BE2C (cell line): ENCODE results near the gene FAM13A.
"Not testable (repeated sequence)": the region's sequence is repeated elsewhere in the genome, so short reads cannot be mapped to it uniquely, and the experiment has no call there.

Source experiments
- DNase-seq: peaks from one replicate; pipeline ENCODE4 v3.0.0-alpha.2; 2020
- H3K27me3 ChIP-seq: fragments of 250-450 bp; sonication (Bioruptor Pico); 2 replicates; pipeline ENCODE4 v1.5.1; 2020; ENCODE audit warnings: mild to moderate bottlenecking
- H3K36me3 ChIP-seq: fragments of 250-450 bp; sonication (Bioruptor Pico); 2 replicates; pipeline ENCODE4 v1.5.1; 2020; ENCODE audit warnings: mild to moderate bottlenecking
- H3K4me1 ChIP-seq: fragments of 250-450 bp; sonication (Bioruptor Pico); 2 replicates; pipeline ENCODE4 v1.5.1; 2020
- H3K4me3 ChIP-seq: 2 replicates; pipeline ENCODE4 v1.5.1; 2011; ENCODE audit warnings: low read depth, low read length
- H3K9me3 ChIP-seq: fragments of 250-450 bp; sonication (Bioruptor Pico); 2 replicates; pipeline ENCODE4 v1.5.1; 2020
- TF ChIP-seq, protein P1 (sequence below): IDR thresholded peaks from 2 replicates; pipeline ENCODE4 v1.5.1; 2012; ENCODE audit warnings: mild to moderate bottlenecking, low read depth, low read length

The FAM13A gene

GRCh38 chr4:89008166-89008565 lies 48.8 kb downstream of the FAM13A start:
- no peaks in the 10 kb centered on the region for H3K9me3 ChIP-seq

GRCh38 chr4:89007338-89007939 lies 49.5 kb downstream of the FAM13A start:
- H3K4me1 ChIP-seq, result peaks cover 2% of the 10 kb centered on the region; the same call in 1 of the 2 replicates
- peaks cover 21% of the 10 kb centered on the region for H3K36me3 ChIP-seq
- H3K27me3 ChIP-seq, result no peaks in the 10 kb centered on the region
- TF ChIP-seq, protein P1, sequence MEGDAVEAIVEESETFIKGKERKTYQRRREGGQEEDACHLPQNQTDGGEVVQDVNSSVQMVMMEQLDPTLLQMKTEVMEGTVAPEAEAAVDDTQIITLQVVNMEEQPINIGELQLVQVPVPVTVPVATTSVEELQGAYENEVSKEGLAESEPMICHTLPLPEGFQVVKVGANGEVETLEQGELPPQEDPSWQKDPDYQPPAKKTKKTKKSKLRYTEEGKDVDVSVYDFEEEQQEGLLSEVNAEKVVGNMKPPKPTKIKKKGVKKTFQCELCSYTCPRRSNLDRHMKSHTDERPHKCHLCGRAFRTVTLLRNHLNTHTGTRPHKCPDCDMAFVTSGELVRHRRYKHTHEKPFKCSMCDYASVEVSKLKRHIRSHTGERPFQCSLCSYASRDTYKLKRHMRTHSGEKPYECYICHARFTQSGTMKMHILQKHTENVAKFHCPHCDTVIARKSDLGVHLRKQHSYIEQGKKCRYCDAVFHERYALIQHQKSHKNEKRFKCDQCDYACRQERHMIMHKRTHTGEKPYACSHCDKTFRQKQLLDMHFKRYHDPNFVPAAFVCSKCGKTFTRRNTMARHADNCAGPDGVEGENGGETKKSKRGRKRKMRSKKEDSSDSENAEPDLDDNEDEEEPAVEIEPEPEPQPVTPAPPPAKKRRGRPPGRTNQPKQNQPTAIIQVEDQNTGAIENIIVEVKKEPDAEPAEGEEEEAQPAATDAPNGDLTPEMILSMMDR, result no peak
- no peak for DNase-seq
- no peaks in the 10 kb centered on the region for H3K9me3 ChIP-seq
- H3K4me3 ChIP-seq, result no peak overlapping the region

More at GRCh38 chr4:89008166-89008565, 48.8 kb downstream of the FAM13A start:
- peaks cover 21% of the 10 kb centered on the region for H3K36me3 ChIP-seq
- TF ChIP-seq, protein P1, result no peak
- no peak overlapping the region for H3K4me3 ChIP-seq
- no peak for DNase-seq
- H3K27me3 ChIP-seq, result no peaks in the 10 kb centered on the region
- H3K4me1 ChIP-seq, result peaks cover 2% of the 10 kb centered on the region; the same call in 1 of the 2 replicates

DNA sequence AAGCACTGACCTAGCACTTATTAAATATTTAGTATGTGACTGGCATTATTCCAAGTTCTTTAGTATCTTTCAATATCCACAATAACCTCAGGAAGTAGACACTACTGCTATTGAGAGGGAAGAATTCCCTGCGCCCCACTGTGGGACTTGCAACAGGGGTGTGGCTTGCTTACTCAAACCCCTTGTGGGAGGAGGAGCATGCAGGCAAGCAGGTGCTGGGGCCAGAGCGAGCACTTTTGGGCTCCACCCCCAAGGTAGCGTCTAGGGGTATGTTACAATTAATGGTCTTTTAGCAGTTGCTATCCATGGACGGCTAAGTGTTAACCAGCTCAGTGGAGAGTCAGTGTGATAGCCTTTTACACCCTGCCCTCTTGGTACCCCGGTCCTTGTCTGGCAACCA lies 50.7 kb downstream of the FAM13A start:
- Histone ChIP-seq H3K27me3 (no peaks in the 10 kb centered on the region), H3K36me3 (peaks cover 21% of the 10 kb centered on the region), H3K9me3 (no peaks in the 10 kb centered on the region), H3K4me3 (no peak overlapping the region), H3K4me1 (peaks cover 7% of the 10 kb centered on the region; the same call in 1 of the 2 replicates)
- TF ChIP-seq, protein P1, result no peak
- no peak for DNase-seq

GRCh38 chr4:89005066-89005465 lies 51.9 kb downstream of the FAM13A start:
- not testable (repeated sequence) for H3K9me3 ChIP-seq, DNase-seq, H3K4me3 ChIP-seq, H3K27me3 ChIP-seq
- Histone ChIP-seq H3K4me1 (peaks cover 17% of the 10 kb centered on the region), H3K36me3 (peaks cover 21% of the 10 kb centered on the region)

DNA sequence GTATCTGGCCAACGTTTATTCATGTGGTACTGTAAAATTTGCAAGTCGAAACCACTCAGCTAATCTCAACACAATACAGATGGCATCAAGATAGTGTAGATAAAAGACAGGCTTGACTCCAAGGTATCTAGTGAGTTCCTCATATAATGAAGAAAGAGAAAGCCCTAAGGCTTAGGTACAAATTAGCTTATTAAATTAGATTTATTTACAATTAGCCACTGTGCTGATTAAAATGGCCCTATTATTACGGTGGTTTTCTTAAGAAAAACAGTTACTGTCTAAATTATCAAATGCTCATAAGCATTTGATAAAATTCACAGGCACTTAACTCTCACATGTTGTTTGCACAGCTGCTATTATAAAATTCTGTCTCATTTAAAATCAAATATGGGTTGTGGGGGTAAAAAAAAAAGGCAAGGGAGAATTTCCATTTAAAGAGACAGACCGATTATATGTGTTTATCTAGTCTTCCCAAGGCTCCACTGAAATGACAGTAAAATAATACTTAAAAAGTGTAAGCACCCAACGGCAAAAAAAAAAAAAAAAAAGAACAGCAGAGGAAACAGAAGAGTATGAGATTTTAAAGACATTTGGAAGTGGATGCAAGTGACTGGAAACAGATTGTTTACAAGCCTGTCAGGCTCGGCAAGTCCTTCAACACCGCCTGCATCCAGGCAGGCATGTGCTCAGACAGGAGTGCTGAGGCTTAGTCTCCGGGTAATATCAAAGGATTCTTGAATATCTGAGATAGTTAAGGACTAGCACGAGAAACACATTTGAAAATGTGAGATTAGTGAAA lies 55.1 kb downstream of the FAM13A start:
- Histone ChIP-seq H3K4me3 (peak overlapping the region; percentile 1), H3K27me3 (no peaks in the 10 kb centered on the region), H3K36me3 (peaks cover 14% of the 10 kb centered on the region), H3K9me3 (no peaks in the 10 kb centered on the region), H3K4me1 (peaks cover 15% of the 10 kb centered on the region)
- peak; percentile 32 for DNase-seq
- TF ChIP-seq, protein P1, result no peak

- peak; percentile 37 for DNase-seq
Observed at GRCh38 chr4:89000844-89001360, 56.1 kb downstream of the FAM13A start.

More at GRCh38 chr4:89000844-89001360, 56.1 kb downstream of the FAM13A start:
- Histone ChIP-seq H3K36me3 (peaks cover 7% of the 10 kb centered on the region), H3K9me3 (no peaks in the 10 kb centered on the region), H3K4me3 (no peak overlapping the region), H3K4me1 (peaks cover 15% of the 10 kb centered on the region), H3K27me3 (no peaks in the 10 kb centered on the region)
- TF ChIP-seq, protein P1, result no peak
